HG02763 (cell line): ENCODE measurements around the gene ETF1.

Experiments used
- ATAC-seq: cut with Tn5 transposase; IDR thresholded peaks from one replicate; pipeline ENCODE4 v1.9.1; 2021; ENCODE audit warnings: mild to moderate bottlenecking, moderate library complexity; ENCODE audit not compliant: unreplicated experiment

ETF1 gene

DNA sequence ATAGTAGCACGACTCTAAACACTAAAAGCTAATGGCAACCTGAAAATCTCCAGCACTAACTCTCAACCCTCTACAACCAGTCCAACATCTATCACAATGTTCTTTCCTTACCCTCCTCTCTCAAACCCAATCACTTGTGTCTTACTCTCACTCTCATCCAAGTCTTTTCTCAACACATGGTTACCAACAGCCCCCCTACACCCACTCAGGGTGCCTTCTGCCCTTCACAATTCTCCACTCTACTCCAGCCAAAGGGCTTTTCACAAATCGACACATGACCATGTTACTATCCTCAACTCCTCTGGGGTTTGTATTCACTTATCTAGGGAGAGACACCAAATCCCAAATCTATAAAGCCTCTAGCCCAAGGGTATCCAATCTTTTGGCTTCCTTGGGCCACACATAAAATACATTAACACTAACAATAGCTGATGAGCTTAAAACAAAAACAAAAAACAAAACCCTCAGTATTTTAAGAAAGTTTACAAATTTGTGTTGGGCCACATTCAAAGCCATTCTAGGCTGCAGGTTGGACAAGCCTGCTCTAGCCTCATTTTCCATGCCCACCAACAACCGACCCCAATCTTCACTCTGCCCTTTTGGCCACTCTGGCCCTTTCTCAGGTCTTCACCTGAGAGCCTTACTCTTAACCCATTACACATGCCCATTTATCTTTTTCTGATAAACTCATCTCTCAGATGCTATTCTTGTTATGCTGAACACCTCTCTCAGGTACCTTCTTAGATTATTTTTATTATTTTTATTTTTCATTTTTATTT is 20.5 kb upstream of the ETF1 start:
- no peak for ATAC-seq

DNA sequence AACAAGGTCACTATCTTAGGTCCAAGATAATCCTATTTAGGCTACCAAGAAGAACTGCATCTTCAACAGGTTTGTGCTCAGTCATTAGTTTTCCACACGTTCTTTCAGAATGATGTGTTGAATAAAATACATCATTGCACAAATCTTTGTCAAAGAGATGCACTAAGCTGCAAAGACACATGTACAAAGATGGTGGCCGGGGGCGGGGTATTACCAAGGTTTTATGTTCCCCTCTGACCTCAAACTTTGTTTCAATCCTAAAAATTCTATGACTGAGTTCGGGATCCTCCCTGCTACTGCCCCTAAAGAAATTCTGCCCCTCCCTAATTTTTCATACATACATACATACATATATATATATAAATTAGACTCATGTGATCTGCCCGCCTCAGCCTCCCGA is 17.9 kb upstream of the ETF1 start:
- ATAC-seq, result no peak

GRCh38 chr5:138559937-138560336 is 16.9 kb upstream of the ETF1 start:
- ATAC-seq, result no peak

GRCh38 chr5:138557677-138558076 is 14.6 kb upstream of the ETF1 start:
- ATAC-seq, result no peak

DNA sequence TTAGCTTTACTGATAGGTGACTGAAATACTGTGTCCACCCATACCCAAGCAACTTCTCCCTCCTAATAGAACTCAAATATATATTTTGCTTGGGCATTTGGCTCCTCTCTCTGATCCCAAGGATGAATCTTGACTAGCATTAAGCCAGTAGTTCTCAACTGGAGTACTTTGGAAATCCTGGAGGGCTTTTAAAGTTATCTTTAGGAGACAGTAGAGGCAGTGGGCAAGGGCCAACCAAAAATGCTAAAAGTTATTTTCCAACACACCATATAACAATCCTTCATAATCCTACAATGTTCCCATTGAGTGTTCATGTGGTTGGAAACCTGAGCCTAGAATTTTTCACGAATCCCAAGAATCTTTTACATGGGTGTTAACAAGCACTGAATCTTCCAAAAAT is 11.1 kb upstream of the ETF1 start:
- ATAC-seq, result no peak

- no peak for ATAC-seq
Observed at GRCh38 chr5:138553437-138554095, 10.5 kb upstream of the ETF1 start.

GRCh38 chr5:138552657-138553056 is 9.6 kb upstream of the ETF1 start:
- ATAC-seq, result no peak

GRCh38 chr5:138549414-138549813 is 6.4 kb upstream of the ETF1 start:
- no peak for ATAC-seq

GRCh38 chr5:138545919-138546562 is 3.0 kb upstream of the ETF1 start:
- ATAC-seq, result no peak

DNA sequence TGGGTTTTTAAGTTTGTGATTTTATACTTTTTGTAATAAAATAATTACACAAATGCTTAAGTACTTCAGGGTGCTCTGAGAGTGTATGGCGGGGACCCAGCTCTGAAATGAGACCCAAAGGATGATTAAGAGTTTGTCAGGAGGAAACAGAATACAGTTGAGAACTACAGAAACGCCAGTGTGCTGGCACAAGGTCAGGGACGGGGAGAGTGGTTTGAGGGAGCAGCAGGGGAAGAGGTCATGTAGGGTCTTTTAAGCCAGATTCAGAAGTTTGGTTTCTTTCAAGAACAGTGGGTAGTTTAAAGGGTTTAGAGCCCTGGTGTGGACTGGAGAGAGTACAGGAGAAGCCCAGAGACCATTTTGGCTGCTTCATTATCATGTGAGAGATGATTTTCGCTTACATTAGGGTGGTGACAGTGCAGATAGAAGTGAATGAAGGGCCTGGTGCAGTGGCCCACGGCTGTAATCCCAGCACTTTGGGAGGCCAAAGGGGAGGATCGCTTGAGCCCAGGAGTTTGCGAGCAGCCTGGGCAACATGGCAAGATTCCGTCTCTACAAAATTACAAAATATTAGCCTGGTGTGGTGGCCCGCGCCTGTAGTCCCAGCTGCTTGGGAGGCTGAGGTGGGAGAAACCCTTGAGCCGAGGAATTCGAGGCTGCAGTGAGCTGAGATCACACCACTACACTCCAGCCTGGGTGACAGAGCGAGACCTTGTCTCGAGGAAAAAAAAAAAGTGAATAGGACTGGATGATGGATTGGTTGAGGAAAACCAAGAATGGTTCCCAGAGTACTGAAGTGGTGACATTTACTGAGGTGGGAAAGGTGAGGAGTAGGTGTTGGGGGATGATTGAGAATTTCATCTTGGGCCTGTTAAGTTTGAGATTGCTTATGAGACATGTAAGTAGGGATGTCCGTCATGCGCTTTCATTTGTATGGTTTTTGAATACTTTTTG is 1.4 kb upstream of the ETF1 start:
- no peak for ATAC-seq

GRCh38 chr5:138543730-138544104 is 681 bp upstream of the ETF1 start:
- ATAC-seq, result peak; percentile 30

GRCh38 chr5:138542180-138542955 is 668 bp downstream of the ETF1 start:
- ATAC-seq, result no peak

- ATAC-seq, result no peak
Observed at GRCh38 chr5:138541511-138542179, 1.4 kb downstream of the ETF1 start.

- ATAC-seq, result no peak
Observed at GRCh38 chr5:138539791-138540190, 3.2 kb downstream of the ETF1 start.

GRCh38 chr5:138538943-138539627 is 4.0 kb downstream of the ETF1 start:
- ATAC-seq, result no peak

- ATAC-seq, result no peak
Observed at GRCh38 chr5:138536665-138537315, 6.2 kb downstream of the ETF1 start.

- ATAC-seq, result no peak
Observed at GRCh38 chr5:138536215-138536614, 6.8 kb downstream of the ETF1 start.
